GM19238 (cell line): Measurements from ENCODE around the gene MYO1D.
"Not testable (repeated sequence)": the region's sequence is repeated elsewhere in the genome, so short reads cannot be mapped to it uniquely, and the experiment has no call there.

ENCODE experiments used
- DNase-seq: peaks from one replicate; pipeline ENCODE4 v3.0.0; 2011; ENCODE audit warnings: low spot score; ENCODE audit not compliant: insufficient read length

The MYO1D gene

GRCh38 chr17:32780721-32781120 lies 96.2 kb downstream of the MYO1D start:
- DNase-seq, result no peak

DNA sequence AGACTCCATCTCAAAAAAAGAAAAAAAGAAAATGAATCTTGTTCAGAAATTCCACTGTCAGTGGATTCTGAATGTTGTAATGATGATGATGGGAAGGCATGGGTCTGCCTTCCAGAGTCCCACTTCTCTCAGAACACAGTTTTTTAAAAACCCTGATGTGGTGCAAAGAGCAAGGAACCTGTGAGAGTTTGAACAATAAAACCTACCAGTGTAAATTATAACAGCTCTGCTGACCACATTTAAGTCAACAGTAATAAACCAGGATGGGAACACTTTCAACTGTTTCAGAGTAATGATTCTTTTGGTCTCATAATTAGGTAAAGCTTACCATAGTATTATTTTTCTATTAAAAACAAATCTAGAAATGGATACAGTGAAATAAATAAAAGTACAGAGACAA lies 99.0 kb downstream of the MYO1D start:
- no peak for DNase-seq

GRCh38 chr17:32777436-32777835 lies 99.5 kb downstream of the MYO1D start:
- DNase-seq, result no peak

DNA sequence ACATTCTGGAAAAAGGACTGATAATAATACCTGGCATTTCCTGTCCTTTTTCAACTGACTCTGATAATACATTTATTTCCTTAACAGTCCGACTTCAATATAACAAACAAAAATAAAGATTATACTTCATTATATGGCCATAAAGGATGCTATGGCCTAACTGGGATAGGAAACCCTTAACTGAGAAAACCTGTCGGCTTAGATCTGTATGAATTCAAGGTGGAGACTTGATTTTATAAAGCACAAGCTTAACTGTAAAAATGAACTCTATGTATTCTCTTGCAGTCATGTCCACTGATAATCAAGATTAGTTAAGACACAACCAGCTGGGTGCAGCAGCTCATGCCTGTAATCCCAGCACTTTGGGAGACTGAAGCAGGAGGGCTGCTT lies 102.2 kb downstream of the MYO1D start:
- DNase-seq, result no peak

- no peak for DNase-seq
These were observed 102.8 kb downstream of the MYO1D start for GRCh38 chr17:32773856-32774694.

DNA sequence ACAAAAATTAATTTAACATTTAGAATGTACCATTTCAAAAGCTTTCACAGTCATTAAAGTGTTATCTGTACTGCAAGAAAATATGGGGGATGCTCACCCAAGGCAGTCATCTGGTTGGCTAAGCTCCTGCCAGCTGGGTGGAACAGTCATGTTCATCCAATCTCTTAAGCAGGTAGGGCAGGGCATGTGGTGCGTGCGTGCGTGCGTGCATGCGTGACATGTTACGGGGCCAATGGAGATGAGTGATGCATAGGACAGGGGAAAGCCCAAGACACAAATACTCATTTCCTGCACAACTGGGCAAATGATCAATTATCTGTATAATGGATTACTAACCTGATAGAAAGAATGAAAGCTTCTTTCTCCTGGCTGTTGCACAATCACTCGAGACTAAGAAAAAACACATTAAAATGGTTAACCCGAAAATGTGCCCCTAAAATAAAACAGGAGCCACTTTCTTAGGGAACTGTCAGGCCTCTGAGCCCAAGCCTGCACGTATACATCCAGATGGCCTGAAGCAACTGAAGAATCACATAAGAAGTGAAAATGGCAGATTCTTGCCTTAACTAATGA lies 104.4 kb downstream of the MYO1D start:
- DNase-seq, result no peak

- DNase-seq, result no peak
These were observed 105.5 kb downstream of the MYO1D start for GRCh38 chr17:32771396-32771795.

DNA sequence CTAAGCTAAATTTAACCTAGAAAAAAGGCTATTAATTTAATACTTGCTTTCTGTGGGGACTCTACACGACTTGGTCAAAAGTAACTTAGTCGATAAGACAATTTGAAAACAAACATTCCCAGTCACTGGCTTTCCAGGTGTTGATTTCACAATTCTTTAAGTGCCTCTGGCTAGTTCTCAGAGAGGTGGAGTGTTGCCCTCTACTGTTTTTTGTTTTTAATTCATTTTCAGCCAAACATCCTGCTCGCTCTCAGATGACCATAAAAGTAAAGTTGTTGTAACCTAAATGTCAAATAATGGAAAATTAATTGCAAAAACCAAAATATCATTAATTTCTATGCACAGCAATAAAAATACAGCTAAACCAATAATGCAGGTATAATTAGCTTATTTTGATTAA lies 107.1 kb downstream of the MYO1D start:
- no peak for DNase-seq

- no peak for DNase-seq
These were observed 113.0 kb downstream of the MYO1D start for GRCh38 chr17:32763855-32764439.

GRCh38 chr17:32759476-32759875 lies 117.4 kb downstream of the MYO1D start:
- no peak for DNase-seq

- DNase-seq, result no peak
These were observed 119.0 kb downstream of the MYO1D start for GRCh38 chr17:32757963-32758362.

GRCh38 chr17:32756696-32757095 lies 120.2 kb downstream of the MYO1D start:
- DNase-seq, result no peak

- DNase-seq, result no peak
These were observed 121.7 kb downstream of the MYO1D start for GRCh38 chr17:32755045-32755805.

DNA sequence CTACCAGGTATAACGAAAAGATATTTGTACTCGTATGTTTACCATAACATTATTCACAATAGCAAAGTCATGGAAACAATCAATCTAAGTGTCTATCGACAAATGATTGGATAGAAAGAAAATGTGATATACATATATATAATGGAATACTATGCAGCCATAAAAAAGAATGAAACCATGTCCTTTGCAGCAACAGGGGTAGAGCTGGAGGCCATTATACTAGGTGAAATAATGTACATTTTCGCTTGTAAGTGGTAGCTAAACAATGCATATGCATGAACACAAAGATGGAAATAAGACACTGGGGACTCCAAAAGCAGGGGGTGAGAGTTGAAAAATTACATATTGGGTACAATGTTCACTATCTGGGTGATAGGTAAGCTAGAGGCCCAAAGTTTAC lies 124.0 kb downstream of the MYO1D start:
- no peak for DNase-seq

DNA sequence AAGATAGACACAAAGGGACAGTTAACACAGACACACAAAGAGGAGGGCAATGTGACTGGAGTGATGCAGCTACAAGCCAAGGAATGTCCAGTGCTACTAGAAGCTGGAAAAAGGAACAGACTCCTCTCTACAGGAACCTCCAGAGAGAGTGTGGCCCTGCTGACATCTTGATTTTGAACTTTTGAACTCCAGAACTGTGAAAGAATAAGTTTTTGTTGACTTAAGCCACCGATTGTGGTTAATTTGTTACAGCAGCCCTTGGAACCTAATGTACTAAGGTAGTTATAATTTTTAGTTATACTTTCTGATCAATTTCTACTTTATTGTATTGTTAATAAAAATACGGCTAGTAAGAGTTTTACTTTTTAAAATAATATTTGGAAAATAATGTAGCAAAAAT lies 129.1 kb downstream of the MYO1D start:
- no peak for DNase-seq

- DNase-seq, result no peak
These were observed 130.2 kb downstream of the MYO1D start for GRCh38 chr17:32746698-32747097.

- no peak for DNase-seq
These were observed 130.6 kb downstream of the MYO1D start for GRCh38 chr17:32746280-32746679.

DNA sequence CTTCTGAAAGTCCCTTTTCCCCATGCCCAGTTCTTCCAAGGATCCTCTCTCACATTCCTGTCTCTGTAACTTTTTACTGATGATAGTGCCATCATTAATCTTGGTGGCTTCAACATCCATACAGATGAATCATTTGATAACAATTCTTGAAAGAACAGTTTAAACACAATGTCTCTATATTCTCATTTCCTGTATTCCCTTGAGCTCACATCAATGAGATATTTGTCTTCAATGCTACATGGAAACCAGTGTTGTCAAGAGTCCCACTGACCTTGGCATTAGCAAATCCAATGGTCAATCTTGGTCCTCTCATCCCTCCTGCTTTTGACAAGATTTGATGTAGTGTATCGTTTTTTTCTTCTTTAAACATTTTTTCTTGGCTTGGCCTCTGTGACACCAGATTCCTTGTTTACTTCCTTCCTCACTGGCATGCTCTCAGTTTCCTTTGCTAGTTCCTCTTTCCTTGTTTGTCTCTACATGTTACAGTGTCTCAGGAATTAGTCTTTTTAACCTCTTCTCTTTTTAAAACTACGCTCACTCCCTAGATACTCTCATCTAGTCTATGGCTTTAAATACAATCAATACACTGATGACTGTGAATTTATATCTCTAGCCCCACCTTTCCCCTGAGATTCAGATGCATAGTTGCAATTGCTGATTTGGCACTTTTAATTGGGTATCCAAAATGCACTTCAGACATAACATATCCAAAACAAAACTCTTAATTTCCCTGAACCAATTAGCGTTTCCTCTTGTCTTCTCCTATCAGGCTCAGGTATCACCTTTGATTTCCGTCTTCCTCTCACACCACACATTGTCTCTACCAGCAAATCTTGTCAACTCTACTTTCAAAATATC lies 134.0 kb downstream of the MYO1D start:
- DNase-seq, result no peak

DNA sequence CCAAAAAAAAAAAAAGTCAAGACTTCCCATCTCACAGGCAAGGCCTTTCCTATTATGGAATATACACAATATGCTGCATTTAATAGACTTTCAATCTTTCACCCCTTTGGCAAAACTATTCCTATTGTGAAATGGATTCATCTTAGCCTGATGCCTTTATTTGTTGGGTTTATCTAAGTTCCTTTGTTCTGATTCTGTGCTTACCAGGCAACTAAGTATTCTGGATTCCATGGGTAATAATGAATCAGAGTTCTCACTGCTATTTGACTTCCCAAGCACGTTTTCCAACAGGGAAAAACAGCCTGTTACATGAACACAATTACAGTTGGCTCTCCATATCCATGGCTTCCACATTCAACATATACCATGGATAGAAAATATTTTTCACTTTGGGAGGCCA lies 135.5 kb downstream of the MYO1D start:
- no peak for DNase-seq

GRCh38 chr17:32739722-32740121 lies 137.2 kb downstream of the MYO1D start:
- DNase-seq, result no peak

GRCh38 chr17:32739151-32739550 lies 137.8 kb downstream of the MYO1D start:
- DNase-seq, result not testable (repeated sequence)
